HepG2 (cell line): ENCODE measurements around the gene KISS1R. TPM values are rescaled to one million over a fixed set of nuclear protein-coding genes. Genes with fewer than 3 reads are reported as not detected.

Experiments
- DMAP1 ChIP-seq: IDR thresholded peaks from 2 replicates; pipeline ENCODE4 v1.6.1; 2016
- DR1 ChIP-seq: sonication (generic); formaldehyde crosslinking; IDR thresholded peaks from 2 replicates; pipeline ENCODE4 v1.8.0; 2021; ENCODE audit warnings: mild to moderate bottlenecking, missing genetic modification reagents, inconsistent platforms
- GATA4 ChIP-seq: sonication (generic); IDR thresholded peaks from 2 replicates; pipeline ENCODE4 v1.6.1; 2016; ENCODE audit warnings: antibody characterized with exemption, low read depth, borderline replicate concordance
- GPN1 ChIP-seq: sonication (generic); formaldehyde crosslinking; IDR thresholded peaks from 2 replicates; pipeline ENCODE4 v1.5.1; 2020; ENCODE audit warnings: missing genetic modification reagents, borderline replicate concordance
- IKZF4 ChIP-seq: sonication (generic); formaldehyde crosslinking; IDR thresholded peaks from 2 replicates; pipeline ENCODE4 v1.5.1; 2020; ENCODE audit warnings: borderline replicate concordance, mild to moderate bottlenecking, low read depth, missing genetic modification reagents; ENCODE audit errors: not compliant biosample characterization
- KLF13 ChIP-seq: sonication (generic); formaldehyde crosslinking; IDR thresholded peaks from 2 replicates; pipeline ENCODE4 v1.4.0; 2020; ENCODE audit warnings: mild to moderate bottlenecking, missing genetic modification reagents
- LCORL ChIP-seq, 2 experiments: fragments of 450-650 bp in 1 of 2; sonication (generic) in 1 of 2; formaldehyde crosslinking in 1 of 2; IDR thresholded peaks; 2 replicates each; pipeline versions ENCODE4 v1.5.0 to v1.6.1; 2017 to 2020; ENCODE audit warnings: antibody characterized with exemption in 1 of 2, missing genetic modification reagents in 1 of 2
- MTF2 ChIP-seq: sonication (generic); formaldehyde crosslinking; IDR thresholded peaks from 2 replicates; pipeline ENCODE4 v1.5.0; 2020; ENCODE audit warnings: missing genetic modification reagents, borderline replicate concordance
- NAIF1 ChIP-seq: sonication (generic); formaldehyde crosslinking; IDR thresholded peaks from 2 replicates; pipeline ENCODE4 v1.5.0; 2020; ENCODE audit warnings: mild to moderate bottlenecking, missing genetic modification reagents, borderline replicate concordance
- NFE2L2 ChIP-seq: fragments of 150-350 bp; IDR thresholded peaks from 2 replicates; pipeline ENCODE4 v1.6.1; 2014; ENCODE audit warnings: low read length
- NR2F6 ChIP-seq, 2 experiments: IDR thresholded peaks; 2 replicates each; pipeline ENCODE4 v1.6.1; 2016; ENCODE audit warnings: antibody characterized with exemption in 1 of 2, mild to moderate bottlenecking in 1 of 2
- SNAPC5 ChIP-seq: sonication (generic); formaldehyde crosslinking; IDR thresholded peaks from 2 replicates; pipeline ENCODE4 v1.8.1; 2023; ENCODE audit warnings: mild to moderate bottlenecking, missing genetic modification reagents, borderline replicate concordance
- SP2 ChIP-seq: sonication (generic); formaldehyde crosslinking; IDR thresholded peaks from 2 replicates; pipeline ENCODE4 v1.5.1; 2020; ENCODE audit warnings: mild to moderate bottlenecking, missing genetic modification reagents
- ZHX1 ChIP-seq: sonication (generic); formaldehyde crosslinking; IDR thresholded peaks from 2 replicates; pipeline ENCODE4 v1.8.1; 2022; ENCODE audit warnings: low read depth, mild to moderate bottlenecking, missing genetic modification reagents
- ZMYM3 ChIP-seq: sonication (generic); formaldehyde crosslinking; IDR thresholded peaks from 2 replicates; pipeline ENCODE4 v1.5.1; 2020; ENCODE audit warnings: mild to moderate bottlenecking, missing genetic modification reagents
- ZNF205 ChIP-seq: IDR thresholded peaks from 2 replicates; pipeline ENCODE4 v1.6.1; 2018; ENCODE audit warnings: missing biosample characterization, missing genetic modification reagents
- ZNF234 ChIP-seq: sonication (generic); formaldehyde crosslinking; conservative IDR thresholded peaks from 2 replicates; pipeline ENCODE4 v1.5.1; 2020; ENCODE audit warnings: mild to moderate bottlenecking, missing genetic modification reagents
- ZNF282 ChIP-seq: fragments of 450-650 bp; IDR thresholded peaks from 2 replicates; pipeline ENCODE4 v1.6.1; 2018; ENCODE audit not compliant: partially characterized antibody
- ZNF326 ChIP-seq: sonication (generic); formaldehyde crosslinking; IDR thresholded peaks from 2 replicates; pipeline ENCODE4 v1.4.0; 2020; ENCODE audit warnings: missing genetic modification reagents, borderline replicate concordance
- ZNF432 ChIP-seq: sonication (generic); formaldehyde crosslinking; IDR thresholded peaks from 2 replicates; pipeline ENCODE4 v1.5.0; 2020; ENCODE audit warnings: missing genetic modification reagents, mild to moderate bottlenecking, borderline replicate concordance
- ZNF501 ChIP-seq: sonication (generic); formaldehyde crosslinking; IDR thresholded peaks from 2 replicates; pipeline ENCODE4 v1.5.1; 2020; ENCODE audit warnings: mild to moderate bottlenecking, moderate library complexity, missing genetic modification reagents
- ZSCAN20 ChIP-seq: sonication (generic); formaldehyde crosslinking; IDR thresholded peaks from 2 replicates; pipeline ENCODE4 v1.4.0; 2020; ENCODE audit warnings: missing genetic modification reagents, mild to moderate bottlenecking, borderline replicate concordance
- ZSCAN25 ChIP-seq: sonication (generic); formaldehyde crosslinking; IDR thresholded peaks from 2 replicates; pipeline ENCODE4 v1.8.0; 2022; ENCODE audit warnings: mild to moderate bottlenecking, missing genetic modification reagents
- polyA plus RNA-seq, 8 experiments: library from polyadenylated mRNA; depleted of rRNA in 3 of 8; stranded (reverse) in 7 of 8; unstranded in 1 of 8; fragments of >200 nt; fragmentation: Illumina TruSeq in 4 of 8; extraction: Trizol in 4 of 8; gene quantifications; 2 replicates each; pipeline versions ENCODE4 v1.2.1 to v1.2.3, GENCODE V29; 2011 to 2016; ENCODE audit warnings: low read depth in 4 of 8, missing spikeins in 1 of 8, mixed read lengths in 1 of 8; ENCODE audit not compliant: insufficient read depth in 1 of 8
- total RNA-seq, 5 experiments: library from RNA; depleted of rRNA; stranded (reverse); fragments of >200 nt; fragmentation: Illumina TruSeq; extraction: Trizol; gene quantifications; 2 replicates each; pipeline ENCODE4 v1.2.3, GENCODE V29; 2016; ENCODE audit warnings: low read depth in 1 of 5
- TF ChIP-seq, protein P1 (sequence below): sonication (generic); formaldehyde crosslinking; IDR thresholded peaks from 2 replicates; pipeline ENCODE4 v1.4.0; 2020; ENCODE audit warnings: missing genetic modification reagents
- TF ChIP-seq, protein P2 (sequence below): sonication (generic); formaldehyde crosslinking; conservative IDR thresholded peaks from 2 replicates; pipeline ENCODE4 v1.4.0; 2020; ENCODE audit warnings: missing genetic modification reagents

The KISS1R gene
- total and polyA plus RNA-seq, 2 of the 13 experiments (the other 11 are each of a cell fraction or from before 2014, with no cell fraction given) = 1.1 to 10.2 TPM

DNA sequence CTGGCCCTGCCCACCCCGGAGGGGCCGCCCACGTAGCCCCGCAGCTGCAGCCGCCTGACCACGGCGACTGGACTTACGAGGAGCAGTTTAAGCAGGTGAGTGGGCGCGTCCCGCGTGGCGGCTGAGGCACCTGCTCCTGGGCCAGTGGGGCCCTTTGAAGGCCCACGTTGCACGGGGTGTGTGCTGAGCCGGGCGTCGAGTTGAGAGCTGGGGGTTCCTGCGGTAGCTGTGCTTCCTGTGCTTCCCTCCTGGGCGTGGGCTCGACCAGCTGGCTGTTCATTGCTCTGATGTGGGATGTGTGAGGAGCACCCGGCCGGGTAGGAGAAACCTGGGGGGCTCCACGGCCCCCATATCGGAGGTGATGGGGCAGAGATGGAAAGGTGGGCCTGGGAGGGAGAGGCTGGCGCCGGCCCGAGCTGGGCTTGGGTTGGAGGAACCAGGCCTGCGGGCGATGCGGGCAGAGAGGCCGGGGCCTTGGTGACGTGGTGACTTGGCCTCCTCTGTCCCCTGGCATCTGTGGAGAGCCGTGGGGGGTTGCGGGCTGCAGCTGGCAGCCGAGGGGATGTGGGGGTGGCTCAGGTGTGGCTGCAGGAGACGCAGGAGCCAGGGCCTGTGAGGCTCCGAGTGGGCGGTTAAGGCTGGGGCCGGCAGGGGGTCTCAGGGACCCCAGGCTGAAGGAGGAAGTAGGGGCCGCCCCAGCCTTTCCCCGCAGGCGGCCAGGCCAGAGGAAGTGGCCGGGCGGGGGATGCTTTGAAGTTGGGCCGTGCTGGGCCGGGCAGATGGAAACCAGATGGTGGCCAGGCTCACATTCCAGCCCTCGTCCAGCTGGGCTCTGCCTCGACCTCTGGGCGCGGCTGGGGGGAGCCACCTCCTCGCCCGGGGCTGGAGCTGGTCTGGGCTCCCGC lies 15.8 kb downstream of the KISS1R start (continued):
- TF ChIP-seq, protein P1, sequence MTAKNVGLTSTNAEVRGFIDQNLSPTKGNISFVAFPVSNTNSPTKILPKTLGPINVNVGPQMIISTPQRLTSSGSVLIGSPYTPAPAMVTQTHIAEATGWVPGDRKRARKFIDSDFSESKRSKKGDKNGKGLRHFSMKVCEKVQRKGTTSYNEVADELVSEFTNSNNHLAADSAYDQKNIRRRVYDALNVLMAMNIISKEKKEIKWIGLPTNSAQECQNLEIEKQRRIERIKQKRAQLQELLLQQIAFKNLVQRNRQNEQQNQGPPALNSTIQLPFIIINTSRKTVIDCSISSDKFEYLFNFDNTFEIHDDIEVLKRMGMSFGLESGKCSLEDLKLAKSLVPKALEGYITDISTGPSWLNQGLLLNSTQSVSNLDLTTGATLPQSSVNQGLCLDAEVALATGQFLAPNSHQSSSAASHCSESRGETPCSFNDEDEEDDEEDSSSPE = no peak
- no peak for TF ChIP-seq LCORL (IDR thresholded peaks at IDR 0.05)
- TF ChIP-seq LCORL (CRISPR knock-in tag; IDR thresholded peaks at IDR 0.05) = no peak
- TF ChIP-seq ZNF234 (CRISPR knock-in tag) = no peak
- TF ChIP-seq GATA4 = no peak
- TF ChIP-seq GPN1 (CRISPR knock-in tag) = no peak
- no peak for TF ChIP-seq SNAPC5 (CRISPR knock-in tag)
- TF ChIP-seq ZSCAN20 (CRISPR knock-in tag) = no peak
- TF ChIP-seq MTF2 = 0 out of 2 replicates have a peak, but pooled peaks have one; percentile 18
- TF ChIP-seq ZNF205 (CRISPR knock-in tag) = no peak
- no peak for TF ChIP-seq ZHX1 (CRISPR knock-in tag)
- no peak for TF ChIP-seq ZMYM3 (CRISPR knock-in tag)
- no peak for TF ChIP-seq ZSCAN25
- TF ChIP-seq IKZF4 (CRISPR knock-in tag) = no peak
- TF ChIP-seq SP2 (CRISPR knock-in tag) = no peak
- TF ChIP-seq ZNF432 = no peak
- TF ChIP-seq ZNF326 (CRISPR knock-in tag) = no peak
- 0 out of 2 replicates have a peak, but pooled peaks have one; percentile 22 for TF ChIP-seq NR2F6 (IDR thresholded peaks at IDR 0.05)
- no peak for TF ChIP-seq NR2F6 (CRISPR knock-in tag; IDR thresholded peaks at IDR 0.05)
- no peak for TF ChIP-seq NAIF1
- no peak for TF ChIP-seq DMAP1 (CRISPR knock-in tag)
- TF ChIP-seq DR1 = no peak
- TF ChIP-seq NFE2L2 = no peak
- TF ChIP-seq, protein P2, sequence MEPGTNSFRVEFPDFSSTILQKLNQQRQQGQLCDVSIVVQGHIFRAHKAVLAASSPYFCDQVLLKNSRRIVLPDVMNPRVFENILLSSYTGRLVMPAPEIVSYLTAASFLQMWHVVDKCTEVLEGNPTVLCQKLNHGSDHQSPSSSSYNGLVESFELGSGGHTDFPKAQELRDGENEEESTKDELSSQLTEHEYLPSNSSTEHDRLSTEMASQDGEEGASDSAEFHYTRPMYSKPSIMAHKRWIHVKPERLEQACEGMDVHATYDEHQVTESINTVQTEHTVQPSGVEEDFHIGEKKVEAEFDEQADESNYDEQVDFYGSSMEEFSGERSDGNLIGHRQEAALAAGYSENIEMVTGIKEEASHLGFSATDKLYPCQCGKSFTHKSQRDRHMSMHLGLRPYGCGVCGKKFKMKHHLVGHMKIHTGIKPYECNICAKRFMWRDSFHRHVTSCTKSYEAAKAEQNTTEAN (CRISPR knock-in tag) = no peak
- no peak for TF ChIP-seq ZNF501 (CRISPR knock-in tag)
- TF ChIP-seq KLF13 (CRISPR knock-in tag) = no peak
- no peak for TF ChIP-seq ZNF282
